ENCODE data around the gene TNIP2.

- TF ChIP-seq CTCF (IDR thresholded peaks at IDR 0.05) (no peak), POLR2A (IDR thresholded peaks at IDR 0.05) (no peak), POLR2AphosphoS5 (IDR thresholded peaks at IDR 0.05) (no peak)
Measured at GRCh38 chr4:2715426-2715825, 40.7 kb downstream of the TNIP2 start.

Data from suprapubic skin (tissue), 4 donors.